ENCODE results near the gene CADM4. TPM values are rescaled to one million over a fixed set of nuclear protein-coding genes. Genes with fewer than 3 reads are reported as not detected.

CADM4 gene
- total and polyA plus RNA-seq, 9 of the 15 experiments (the other 6 are each of a cell fraction or from before 2014, with no cell fraction given), result 0.03 to 4.6 (median 1.3) TPM

DNA sequence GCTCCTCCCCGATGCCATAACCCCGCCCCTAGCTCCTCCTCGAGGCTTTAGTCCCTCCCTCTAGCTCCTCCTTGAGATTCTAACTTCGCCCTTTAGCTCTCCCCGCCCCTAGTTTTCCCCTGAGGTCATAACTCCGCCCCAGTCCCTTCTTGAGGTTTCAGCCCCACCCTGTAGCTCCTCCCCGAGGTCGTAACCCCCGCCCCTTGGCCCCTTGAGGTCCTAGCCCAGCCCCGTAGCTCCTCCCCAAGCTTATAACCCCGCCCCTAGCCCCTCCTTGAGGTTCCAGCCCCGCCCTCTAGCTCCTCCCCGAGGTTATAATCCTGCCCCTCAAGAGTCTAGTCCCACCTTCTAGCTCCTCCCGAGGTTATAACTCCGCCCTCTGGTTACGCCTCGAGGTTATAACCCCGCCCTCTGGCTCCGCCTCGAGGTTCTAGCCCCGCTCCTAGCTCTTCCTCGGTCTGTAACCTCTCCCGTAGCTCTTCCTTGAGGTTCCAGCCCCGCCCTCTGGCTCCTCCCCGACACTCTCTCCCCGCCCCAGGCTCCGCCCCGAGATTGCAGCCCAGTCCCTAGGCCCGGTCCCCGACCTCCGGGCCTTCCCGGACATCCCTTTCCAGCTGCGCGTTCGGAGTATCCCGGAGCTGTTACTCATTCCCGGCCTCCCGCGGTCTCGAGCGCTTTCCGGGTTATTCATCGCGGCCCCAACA is 28.9 kb upstream of the CADM4 start:
- DNase-seq (ENCODE audit: extremely low read depth in 1 of 4, low spot score in 3 of 4), result peak; percentile 97 to 98 (median 98)
- peak overlapping the region; percentile 53; the same call in 2 of the 3 replicates for H3K27ac ChIP-seq (ENCODE audit: extremely low read depth, low read depth, low read length)
- H3K4me1 ChIP-seq (replicated peaks in 1 of 2; ENCODE audit: control insufficient read depth in 2 of 2, insufficient read depth in 2 of 2, low read length in 2 of 2), result peaks cover 20 to 40% of the 10 kb centered on the region in 2 experiments
- TF ChIP-seq, protein P1, sequence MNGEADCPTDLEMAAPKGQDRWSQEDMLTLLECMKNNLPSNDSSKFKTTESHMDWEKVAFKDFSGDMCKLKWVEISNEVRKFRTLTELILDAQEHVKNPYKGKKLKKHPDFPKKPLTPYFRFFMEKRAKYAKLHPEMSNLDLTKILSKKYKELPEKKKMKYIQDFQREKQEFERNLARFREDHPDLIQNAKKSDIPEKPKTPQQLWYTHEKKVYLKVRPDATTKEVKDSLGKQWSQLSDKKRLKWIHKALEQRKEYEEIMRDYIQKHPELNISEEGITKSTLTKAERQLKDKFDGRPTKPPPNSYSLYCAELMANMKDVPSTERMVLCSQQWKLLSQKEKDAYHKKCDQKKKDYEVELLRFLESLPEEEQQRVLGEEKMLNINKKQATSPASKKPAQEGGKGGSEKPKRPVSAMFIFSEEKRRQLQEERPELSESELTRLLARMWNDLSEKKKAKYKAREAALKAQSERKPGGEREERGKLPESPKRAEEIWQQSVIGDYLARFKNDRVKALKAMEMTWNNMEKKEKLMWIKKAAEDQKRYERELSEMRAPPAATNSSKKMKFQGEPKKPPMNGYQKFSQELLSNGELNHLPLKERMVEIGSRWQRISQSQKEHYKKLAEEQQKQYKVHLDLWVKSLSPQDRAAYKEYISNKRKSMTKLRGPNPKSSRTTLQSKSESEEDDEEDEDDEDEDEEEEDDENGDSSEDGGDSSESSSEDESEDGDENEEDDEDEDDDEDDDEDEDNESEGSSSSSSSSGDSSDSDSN (IDR thresholded peaks at IDR 0.05; ENCODE audit: borderline replicate concordance in 1 of 2, low read depth in 2 of 2, low read length in 2 of 2), result 0 out of 4 replicates have a peak, but pooled peaks of 1 of the 2 experiments have one; percentile 31
- TF ChIP-seq MTA3 (IDR thresholded peaks at IDR 0.05; ENCODE audit: borderline replicate concordance) (no peak), KDM5B (IDR thresholded peaks at IDR 0.05; ENCODE audit: insufficient replicate concordance, low read depth, low read length) (peak; percentile 53), FOXK2 (conservative IDR thresholded peaks at IDR 0.05 in 1 of 2, IDR thresholded peaks at IDR 0.05 in 1 of 2; ENCODE audit: low read depth in 2 of 2) (0 out of 4 replicates have a peak, but pooled peaks of 1 of the 2 experiments have one; percentile 21), SUPT5H (IDR thresholded peaks at IDR 0.05) (peak; percentile 65; the same call in 1 of the 2 replicates), NR2C1 (IDR thresholded peaks at IDR 0.05) (peak; percentile 75; the same call in 1 of the 2 replicates), NR2C1 (tag; IDR thresholded peaks at IDR 0.05) (no peak), BRD4 (IDR thresholded peaks at IDR 0.05) (no peak), NR2C2 (CRISPR knock-in tag; IDR thresholded peaks at IDR 0.05) (no peak), NR2C2 (tag; IDR thresholded peaks at IDR 0.05) (peak; percentile 94)
- TF ChIP-seq, protein P2, sequence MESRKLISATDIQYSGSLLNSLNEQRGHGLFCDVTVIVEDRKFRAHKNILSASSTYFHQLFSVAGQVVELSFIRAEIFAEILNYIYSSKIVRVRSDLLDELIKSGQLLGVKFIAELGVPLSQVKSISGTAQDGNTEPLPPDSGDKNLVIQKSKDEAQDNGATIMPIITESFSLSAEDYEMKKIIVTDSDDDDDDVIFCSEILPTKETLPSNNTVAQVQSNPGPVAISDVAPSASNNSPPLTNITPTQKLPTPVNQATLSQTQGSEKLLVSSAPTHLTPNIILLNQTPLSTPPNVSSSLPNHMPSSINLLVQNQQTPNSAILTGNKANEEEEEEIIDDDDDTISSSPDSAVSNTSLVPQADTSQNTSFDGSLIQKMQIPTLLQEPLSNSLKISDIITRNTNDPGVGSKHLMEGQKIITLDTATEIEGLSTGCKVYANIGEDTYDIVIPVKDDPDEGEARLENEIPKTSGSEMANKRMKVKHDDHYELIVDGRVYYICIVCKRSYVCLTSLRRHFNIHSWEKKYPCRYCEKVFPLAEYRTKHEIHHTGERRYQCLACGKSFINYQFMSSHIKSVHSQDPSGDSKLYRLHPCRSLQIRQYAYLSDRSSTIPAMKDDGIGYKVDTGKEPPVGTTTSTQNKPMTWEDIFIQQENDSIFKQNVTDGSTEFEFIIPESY (CRISPR knock-in tag; IDR thresholded peaks at IDR 0.05), result peak; percentile 50; the same call in 1 of the 2 replicates
- TF ChIP-seq, protein P3, sequence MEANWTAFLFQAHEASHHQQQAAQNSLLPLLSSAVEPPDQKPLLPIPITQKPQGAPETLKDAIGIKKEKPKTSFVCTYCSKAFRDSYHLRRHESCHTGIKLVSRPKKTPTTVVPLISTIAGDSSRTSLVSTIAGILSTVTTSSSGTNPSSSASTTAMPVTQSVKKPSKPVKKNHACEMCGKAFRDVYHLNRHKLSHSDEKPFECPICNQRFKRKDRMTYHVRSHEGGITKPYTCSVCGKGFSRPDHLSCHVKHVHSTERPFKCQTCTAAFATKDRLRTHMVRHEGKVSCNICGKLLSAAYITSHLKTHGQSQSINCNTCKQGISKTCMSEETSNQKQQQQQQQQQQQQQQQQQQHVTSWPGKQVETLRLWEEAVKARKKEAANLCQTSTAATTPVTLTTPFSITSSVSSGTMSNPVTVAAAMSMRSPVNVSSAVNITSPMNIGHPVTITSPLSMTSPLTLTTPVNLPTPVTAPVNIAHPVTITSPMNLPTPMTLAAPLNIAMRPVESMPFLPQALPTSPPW (CRISPR knock-in tag; IDR thresholded peaks at IDR 0.05), result peak; percentile 48; the same call in 1 of the 2 replicates

More for the DNA sequence above, 28.9 kb upstream of the CADM4 start:
- peak overlapping the region; percentile 95 for H2AFZ ChIP-seq (ENCODE audit: low read depth, low read length)
- H4K20me1 ChIP-seq (replicated peaks; ENCODE audit: control insufficient read depth, insufficient read depth, low read length), result no peaks in the 10 kb centered on the region; the same call in 1 of the 2 replicates
- FAIRE-seq, result peak; percentile 100
- BruUV-seq (replicated peaks), result no TSS peak
- no peaks in the 10 kb centered on the region; the same call in 1 of the 2 replicates for H3K9me3 ChIP-seq (replicated peaks; ENCODE audit: control insufficient read depth, insufficient read depth, low read depth, low read length)
- H3K9ac ChIP-seq (ENCODE audit: insufficient read depth in 1 of 2, low read depth in 2 of 2, low read length in 2 of 2), result peak overlapping the region; percentile 58 to 85; a peak in 3 of 4 replicates
- ChIA-PET CTCF (ENCODE audit: low intra/inter-chr PET ratio) (interaction anchor here (0.6 to 1.1 kb wide), 2 partner anchors 117 to 437 kb away, joined by 3 to 4 read pairs; no protein-coding TSS in a partner anchor), POLR2A (interaction anchor here (0.6 to 1.3 kb wide), 11 partner anchors 10 to 1399 kb away, joined by 3 to 7 read pairs (median 3); partner anchors contain the start of genes SMG9, ZNF222 and ZNF45)
- H3K4me2 ChIP-seq (ENCODE audit: insufficient read depth, low read length), result peak overlapping the region; percentile 80
- in situ Hi-C loops (cut with MboI) (no loop called here), intact Hi-C loops (cut with micrococcal nuclease) (loop anchor here (2.0 to 10.0 kb wide), 4 partner anchors 54 to 139 kb away; partner anchors contain the start of gene ZNF575)
- H3K36me3 ChIP-seq (ENCODE audit: control insufficient read depth, insufficient read depth, low read length), result peaks cover 4% of the 10 kb centered on the region; the same call in 2 of the 3 replicates
- peak; percentile 93 for ATAC-seq
- WGBS (ENCODE audit: insufficient coverage, low coverage, missing lambda C conversion rate), result under 1% methylated on average over 37 of the region's 44 CpGs
- H3K4me3 ChIP-seq, result peak overlapping the region; percentile 55
- no peaks in the 10 kb centered on the region; the same call in 2 of the 3 replicates for H3K79me2 ChIP-seq (ENCODE audit: control insufficient read depth, insufficient read depth, low read length)
- no peaks in the 10 kb centered on the region for H3K27me3 ChIP-seq (ENCODE audit: control insufficient read depth in 2 of 2, insufficient read depth in 2 of 2, low read length in 2 of 2)
- no peaks in the 10 kb centered on the region for H3K9me1 ChIP-seq (ENCODE audit: control insufficient read depth, insufficient read depth, low read length)
